ENCODE measurements around the gene KLHL2.
"Not testable (repeated sequence)": the region's sequence is repeated elsewhere in the genome, so short reads cannot be mapped to it uniquely, and the experiment has no call there.

Gene KLHL2

DNA sequence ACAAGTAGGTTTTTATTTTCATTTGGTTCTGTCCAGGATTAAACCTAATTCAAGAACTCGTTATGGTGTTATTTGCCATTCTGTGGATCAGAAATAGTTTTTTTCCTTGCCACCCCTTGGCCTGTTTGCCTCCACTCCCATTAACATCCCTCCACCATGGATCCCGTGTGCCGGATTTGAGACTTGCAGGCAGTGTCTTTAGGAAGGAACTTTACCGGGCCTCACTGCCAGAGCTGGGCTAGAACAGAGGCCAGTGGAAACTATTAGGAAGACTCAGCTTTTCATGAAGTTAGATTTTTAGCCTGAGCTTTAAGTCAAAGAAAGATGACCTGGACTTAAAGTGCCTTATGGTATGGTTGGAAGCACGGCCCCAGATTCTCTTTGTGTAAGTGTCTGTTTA lies 2.4 kb downstream of the KLHL2 start:
- Histone ChIP-seq H3K27me3 (ENCODE audit: insufficient read depth, poor library complexity, severe bottlenecking) (no peaks in the 10 kb centered on the region), H3K27ac (replicated peaks) (no peak overlapping the region), H3K4me3 (replicated peaks; ENCODE audit: insufficient read depth, low read length) (no peak overlapping the region)
- TF ChIP-seq SPI1 (IDR thresholded peaks at IDR 0.05; ENCODE audit: borderline replicate concordance, low read depth) (no peak), CTCF (IDR thresholded peaks at IDR 0.05; ENCODE audit: insufficient read depth, low read length) (no peak), POLR2AphosphoS5 (IDR thresholded peaks at IDR 0.05; ENCODE audit: low read depth) (no peak), GABPA (IDR thresholded peaks at IDR 0.05; ENCODE audit: low read depth) (no peak)
- TF ChIP-seq, protein P1, sequence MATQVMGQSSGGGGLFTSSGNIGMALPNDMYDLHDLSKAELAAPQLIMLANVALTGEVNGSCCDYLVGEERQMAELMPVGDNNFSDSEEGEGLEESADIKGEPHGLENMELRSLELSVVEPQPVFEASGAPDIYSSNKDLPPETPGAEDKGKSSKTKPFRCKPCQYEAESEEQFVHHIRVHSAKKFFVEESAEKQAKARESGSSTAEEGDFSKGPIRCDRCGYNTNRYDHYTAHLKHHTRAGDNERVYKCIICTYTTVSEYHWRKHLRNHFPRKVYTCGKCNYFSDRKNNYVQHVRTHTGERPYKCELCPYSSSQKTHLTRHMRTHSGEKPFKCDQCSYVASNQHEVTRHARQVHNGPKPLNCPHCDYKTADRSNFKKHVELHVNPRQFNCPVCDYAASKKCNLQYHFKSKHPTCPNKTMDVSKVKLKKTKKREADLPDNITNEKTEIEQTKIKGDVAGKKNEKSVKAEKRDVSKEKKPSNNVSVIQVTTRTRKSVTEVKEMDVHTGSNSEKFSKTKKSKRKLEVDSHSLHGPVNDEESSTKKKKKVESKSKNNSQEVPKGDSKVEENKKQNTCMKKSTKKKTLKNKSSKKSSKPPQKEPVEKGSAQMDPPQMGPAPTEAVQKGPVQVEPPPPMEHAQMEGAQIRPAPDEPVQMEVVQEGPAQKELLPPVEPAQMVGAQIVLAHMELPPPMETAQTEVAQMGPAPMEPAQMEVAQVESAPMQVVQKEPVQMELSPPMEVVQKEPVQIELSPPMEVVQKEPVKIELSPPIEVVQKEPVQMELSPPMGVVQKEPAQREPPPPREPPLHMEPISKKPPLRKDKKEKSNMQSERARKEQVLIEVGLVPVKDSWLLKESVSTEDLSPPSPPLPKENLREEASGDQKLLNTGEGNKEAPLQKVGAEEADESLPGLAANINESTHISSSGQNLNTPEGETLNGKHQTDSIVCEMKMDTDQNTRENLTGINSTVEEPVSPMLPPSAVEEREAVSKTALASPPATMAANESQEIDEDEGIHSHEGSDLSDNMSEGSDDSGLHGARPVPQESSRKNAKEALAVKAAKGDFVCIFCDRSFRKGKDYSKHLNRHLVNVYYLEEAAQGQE (IDR thresholded peaks at IDR 0.05; ENCODE audit: insufficient replicate concordance, low read depth): no peak
- no peak for DNase-seq (ENCODE audit: low read depth in 1 of 2, low spot score in 1 of 2)

DNA sequence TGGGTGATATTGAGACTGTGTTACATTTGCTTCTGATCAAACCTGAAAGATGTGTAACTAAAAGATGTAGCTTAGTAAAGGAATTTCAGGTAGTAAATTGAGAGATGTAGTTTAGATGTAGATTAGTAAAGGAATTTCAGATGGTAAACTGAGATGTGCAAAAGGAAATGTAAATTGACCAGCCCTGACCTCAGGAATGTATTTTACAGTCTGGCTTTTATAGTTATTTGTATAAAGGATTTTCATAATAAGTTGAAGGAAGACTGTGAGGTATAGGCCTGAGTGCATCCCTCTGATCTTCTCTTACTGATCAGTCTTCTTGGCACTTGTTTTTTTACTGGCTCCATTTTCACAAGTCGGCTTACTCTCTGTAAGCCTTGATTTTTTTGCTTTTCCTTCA lies 3.2 kb downstream of the KLHL2 start:
- no peak for DNase-seq (ENCODE audit: low read depth in 1 of 2, low spot score in 1 of 2)
- no peak for TF ChIP-seq GABPA (IDR thresholded peaks at IDR 0.05; ENCODE audit: low read depth)
- TF ChIP-seq, protein P1 (IDR thresholded peaks at IDR 0.05; ENCODE audit: insufficient replicate concordance, low read depth): no peak
- no peak for TF ChIP-seq SPI1 (IDR thresholded peaks at IDR 0.05; ENCODE audit: borderline replicate concordance, low read depth)
- H3K27me3 ChIP-seq (ENCODE audit: insufficient read depth, poor library complexity, severe bottlenecking): no peaks in the 10 kb centered on the region
- no peak overlapping the region for H3K4me3 ChIP-seq (replicated peaks; ENCODE audit: insufficient read depth, low read length)
- H3K27ac ChIP-seq (replicated peaks): no peak overlapping the region

GRCh38 chr4:165212647-165213046 lies 5.3 kb downstream of the KLHL2 start:
- not testable (repeated sequence) for H3K4me3 ChIP-seq (replicated peaks; ENCODE audit: insufficient read depth, low read length); H3K27ac ChIP-seq (replicated peaks); H3K27me3 ChIP-seq (ENCODE audit: insufficient read depth, poor library complexity, severe bottlenecking); DNase-seq (ENCODE audit: low read depth in 1 of 2, low spot score in 1 of 2)

DNA sequence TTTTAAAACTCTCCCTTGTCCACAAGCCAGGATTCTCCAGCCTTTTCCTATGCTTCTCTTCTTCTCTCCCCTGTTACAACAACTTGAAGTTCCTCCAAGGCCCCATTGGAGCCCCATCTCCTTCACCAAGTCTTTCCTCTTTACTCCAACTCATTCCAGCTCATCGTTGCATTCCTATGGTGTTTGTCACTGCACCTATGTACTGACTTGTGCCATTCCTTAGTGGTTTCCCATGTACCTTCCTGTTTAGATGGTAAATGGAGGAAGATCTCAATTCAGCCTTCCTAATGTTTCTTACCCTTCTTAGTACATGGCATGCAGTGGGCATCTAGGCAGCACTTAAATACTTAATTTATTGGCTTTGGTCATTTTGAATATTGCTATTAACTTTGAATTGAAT lies 6.0 kb downstream of the KLHL2 start:
- DNase-seq (ENCODE audit: low read depth in 1 of 2, low spot score in 1 of 2); H3K27ac ChIP-seq (replicated peaks); H3K27me3 ChIP-seq (ENCODE audit: insufficient read depth, poor library complexity, severe bottlenecking): not testable (repeated sequence)

GRCh38 chr4:165213991-165214709 lies 6.8 kb downstream of the KLHL2 start:
- DNase-seq (ENCODE audit: low read depth in 1 of 2, low spot score in 1 of 2); H3K27ac ChIP-seq (replicated peaks); H3K4me3 ChIP-seq (replicated peaks; ENCODE audit: insufficient read depth, low read length); H3K27me3 ChIP-seq (ENCODE audit: insufficient read depth, poor library complexity, severe bottlenecking): not testable (repeated sequence)

More for the DNA sequence above, 6.0 kb downstream of the KLHL2 start:
- H3K4me3 ChIP-seq (replicated peaks; ENCODE audit: insufficient read depth, low read length): not testable (repeated sequence)

- DNase-seq (ENCODE audit: low read depth in 1 of 2, low spot score in 1 of 2); H3K27me3 ChIP-seq (ENCODE audit: insufficient read depth, poor library complexity, severe bottlenecking); H3K4me3 ChIP-seq (replicated peaks; ENCODE audit: insufficient read depth, low read length); H3K27ac ChIP-seq (replicated peaks): not testable (repeated sequence)
Observed at GRCh38 chr4:165215034-165215751, 7.8 kb downstream of the KLHL2 start.

GRCh38 chr4:165215761-165216487 lies 8.6 kb downstream of the KLHL2 start:
- not testable (repeated sequence) for H3K27ac ChIP-seq (replicated peaks); DNase-seq (ENCODE audit: low read depth in 1 of 2, low spot score in 1 of 2); H3K4me3 ChIP-seq (replicated peaks; ENCODE audit: insufficient read depth, low read length); H3K27me3 ChIP-seq (ENCODE audit: insufficient read depth, poor library complexity, severe bottlenecking)

All from HL-60 (cell line).